ENCODE data around the gene CENPT.
"Not testable (repeated sequence)": the region's sequence is repeated elsewhere in the genome, so short reads cannot be mapped to it uniquely, and the experiment has no call there.

The CENPT gene

GRCh38 chr16:67846320-67847063, 1.0 kb downstream of the CENPT start, which contains the start of gene NUTF2:
Gene NUTF2 (plus strand): TSS chr16:67846933. CDS start chr16:67865131, 18,198 bp downstream.
- DNase-seq (ENCODE audit: low read depth in 2 of 2), result peak; percentile 84 to 90

- no peak for DNase-seq (ENCODE audit: low read depth in 2 of 2)
Observed at GRCh38 chr16:67846063-67846319, 1.5 kb downstream of the CENPT start.

DNA sequence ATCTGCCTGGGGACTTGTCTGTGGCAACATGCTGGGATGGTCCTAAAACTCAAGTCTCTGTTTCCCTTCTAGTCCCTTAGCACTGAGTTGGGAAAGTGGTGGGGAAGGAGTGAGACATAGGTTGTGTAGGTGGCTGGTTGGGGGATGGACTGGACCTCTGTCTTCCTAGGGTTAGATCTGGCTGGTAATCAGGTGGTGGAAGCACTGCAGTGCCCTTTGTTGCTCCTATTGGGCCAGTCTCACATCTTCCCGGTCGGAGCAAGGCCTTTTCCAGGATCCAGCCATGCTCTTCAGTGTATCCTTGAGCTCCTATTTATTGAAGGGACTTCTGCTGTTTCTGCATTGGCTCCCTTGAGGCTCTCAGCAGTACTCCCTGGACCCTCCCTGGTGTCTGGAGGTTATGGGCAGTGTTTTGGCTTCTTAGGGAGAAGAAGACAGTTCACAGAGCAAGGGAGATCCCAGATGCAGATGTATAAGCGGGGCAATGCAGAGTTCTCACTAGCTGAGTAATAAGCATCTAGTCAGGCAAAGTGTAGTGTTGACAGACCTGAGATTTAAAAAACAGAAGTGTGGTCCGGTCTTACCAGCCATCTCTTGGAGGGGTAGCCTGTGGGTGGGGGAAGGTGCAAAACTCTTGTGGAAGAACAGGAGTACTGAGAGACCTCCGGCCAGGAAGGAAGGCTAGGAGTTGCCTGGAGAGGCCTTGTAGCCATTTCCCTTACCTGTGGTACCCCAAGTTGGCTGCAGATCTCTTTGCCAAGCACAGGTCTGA, 2.0 kb downstream of the CENPT start:
- no peak for DNase-seq (ENCODE audit: low read depth in 2 of 2)

DNA sequence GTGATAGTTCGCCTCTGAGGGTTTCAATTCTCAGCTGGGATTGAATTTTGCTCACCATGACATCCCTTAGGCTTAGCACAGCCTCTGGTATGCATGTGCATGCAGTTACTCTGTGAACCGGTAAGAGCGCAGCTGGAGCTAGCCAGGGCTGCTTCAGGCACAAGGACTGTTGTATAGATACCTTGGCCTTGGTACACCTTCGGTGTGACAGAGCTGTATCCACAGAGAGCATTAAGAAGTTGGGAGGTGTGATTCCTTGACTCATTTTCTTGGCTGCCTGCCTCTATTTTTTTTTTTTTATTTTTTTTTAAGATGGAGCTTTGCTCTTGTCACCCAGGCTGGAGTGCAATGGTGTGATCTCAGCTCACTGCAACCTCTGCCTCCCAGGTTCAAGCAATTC, 3.0 kb downstream of the CENPT start:
- DNase-seq (ENCODE audit: low read depth in 2 of 2), result no peak

DNA sequence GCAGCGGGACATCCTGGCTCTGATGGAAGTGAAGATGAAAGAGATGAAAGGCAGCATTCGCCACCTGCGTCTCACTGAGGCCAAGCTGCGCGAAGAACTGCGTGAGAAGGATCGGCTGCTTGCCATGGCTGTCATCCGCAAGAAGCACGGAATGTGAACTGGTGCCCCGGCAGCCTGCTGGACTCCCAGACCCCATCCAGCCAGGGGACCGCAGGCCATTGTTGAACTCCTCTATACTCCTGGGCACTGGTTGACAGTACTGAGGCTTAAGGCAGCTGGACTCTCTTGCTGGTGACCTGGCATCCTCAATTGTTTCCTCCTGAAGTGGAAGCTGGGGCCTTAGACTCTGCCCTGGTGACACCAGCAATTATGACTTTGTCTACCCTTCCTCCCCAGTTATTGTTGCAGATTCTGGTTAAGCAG, 4.1 kb downstream of the CENPT start:
- no peak for DNase-seq (ENCODE audit: low read depth in 2 of 2)

DNA sequence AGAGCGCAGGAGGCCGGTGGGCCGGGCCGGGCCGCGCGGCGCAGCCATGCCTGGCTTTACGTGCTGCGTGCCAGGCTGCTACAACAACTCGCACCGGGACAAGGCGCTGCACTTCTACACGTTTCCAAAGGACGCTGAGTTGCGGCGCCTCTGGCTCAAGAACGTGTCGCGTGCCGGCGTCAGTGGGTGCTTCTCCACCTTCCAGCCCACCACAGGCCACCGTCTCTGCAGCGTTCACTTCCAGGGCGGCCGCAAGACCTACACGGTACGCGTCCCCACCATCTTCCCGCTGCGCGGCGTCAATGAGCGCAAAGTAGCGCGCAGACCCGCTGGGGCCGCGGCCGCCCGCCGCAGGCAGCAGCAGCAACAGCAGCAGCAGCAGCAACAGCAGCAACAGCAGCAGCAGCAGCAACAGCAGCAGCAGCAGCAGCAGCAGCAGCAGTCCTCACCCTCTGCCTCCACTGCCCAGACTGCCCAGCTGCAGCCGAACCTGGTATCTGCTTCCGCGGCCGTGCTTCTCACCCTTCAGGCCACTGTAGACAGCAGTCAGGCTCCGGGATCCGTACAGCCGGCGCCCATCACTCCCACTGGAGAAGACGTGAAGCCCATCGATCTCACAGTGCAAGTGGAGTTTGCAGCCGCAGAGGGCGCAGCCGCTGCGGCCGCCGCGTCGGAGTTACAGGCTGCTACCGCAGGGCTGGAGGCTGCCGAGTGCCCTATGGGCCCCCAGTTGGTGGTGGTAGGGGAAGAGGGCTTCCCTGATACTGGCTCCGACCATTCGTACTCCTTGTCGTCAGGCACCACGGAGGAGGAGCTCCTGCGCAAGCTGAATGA, 4.8 kb downstream of the CENPT start:
- peak; percentile 20 to 28 for DNase-seq (ENCODE audit: low read depth in 2 of 2)

DNA sequence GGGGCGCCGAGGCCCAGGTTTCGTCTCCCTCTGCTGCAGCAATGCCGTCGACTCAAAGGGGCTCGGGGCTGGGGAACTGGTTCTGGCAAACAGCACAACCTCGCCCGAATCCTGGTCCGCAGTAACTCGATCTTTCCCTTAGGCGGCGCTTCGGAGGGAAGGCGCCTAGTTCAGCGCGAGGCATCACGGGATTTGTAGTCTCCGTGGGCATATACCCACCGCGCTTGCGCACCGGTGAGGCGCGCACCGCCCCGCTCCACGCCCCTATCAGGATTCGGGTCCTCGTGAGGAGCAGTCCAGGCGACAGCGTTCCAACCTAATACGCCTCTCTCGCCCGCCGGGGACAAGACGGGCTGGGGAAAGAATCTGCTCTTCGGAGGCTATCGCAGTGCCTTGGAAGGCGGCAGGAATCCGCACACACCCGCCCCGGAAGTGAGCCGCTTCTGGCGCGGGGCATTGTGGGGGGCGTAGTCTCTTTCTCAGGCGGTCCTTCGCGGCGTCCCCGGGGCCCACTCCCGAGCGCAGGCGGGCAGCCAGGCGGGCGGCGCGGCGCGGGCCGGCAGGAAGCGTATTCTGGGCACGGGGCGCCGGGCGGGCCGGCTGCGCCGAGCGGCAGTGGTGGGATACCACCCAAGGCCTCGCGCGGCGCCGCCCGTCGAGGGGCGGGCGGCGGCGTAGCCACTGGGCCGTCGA, 5.5 kb downstream of the CENPT start, which contains the start of gene THAP11:
THAP11 (plus strand) TSS at position 505 of the 693 bp plus-strand sequence. CDS start 235 bp downstream, outside the sequence.
- DNase-seq (ENCODE audit: low read depth in 2 of 2), result peak; percentile 86 to 89

DNA sequence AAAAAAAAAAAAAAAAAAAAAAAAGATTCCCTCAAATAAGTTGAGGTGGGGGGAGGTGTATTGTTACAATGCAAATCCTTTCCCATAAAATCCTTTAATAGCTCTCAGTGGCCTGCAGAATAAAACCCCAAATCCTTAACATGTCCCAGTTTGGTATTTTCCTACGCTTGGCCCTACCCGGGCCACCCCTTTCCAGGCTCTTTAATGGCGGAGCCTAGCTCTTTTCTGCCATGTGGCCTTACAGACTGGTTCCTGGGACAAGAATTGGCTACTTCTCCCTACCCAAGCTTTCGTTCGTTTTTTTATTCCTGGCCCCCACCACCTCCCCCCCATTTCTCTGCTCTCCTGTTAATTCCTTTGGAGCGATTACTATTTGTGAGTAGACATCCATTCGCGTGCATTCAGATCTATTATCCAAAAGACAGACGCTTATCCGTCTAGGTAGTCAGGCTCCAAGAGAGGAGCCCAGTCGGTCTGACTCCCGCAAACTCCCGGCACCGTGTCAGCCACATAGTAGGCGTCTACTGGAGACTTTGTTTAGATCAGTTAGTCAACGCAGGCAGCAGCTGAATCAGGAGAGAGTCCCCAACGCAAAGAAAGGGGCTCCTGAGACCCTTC, 6.2 kb downstream of the CENPT start:
- no peak for DNase-seq (ENCODE audit: low read depth in 2 of 2)

GRCh38 chr16:67837811-67838210, 9.7 kb downstream of the CENPT start:
- DNase-seq (ENCODE audit: low read depth in 2 of 2), result no peak

DNA sequence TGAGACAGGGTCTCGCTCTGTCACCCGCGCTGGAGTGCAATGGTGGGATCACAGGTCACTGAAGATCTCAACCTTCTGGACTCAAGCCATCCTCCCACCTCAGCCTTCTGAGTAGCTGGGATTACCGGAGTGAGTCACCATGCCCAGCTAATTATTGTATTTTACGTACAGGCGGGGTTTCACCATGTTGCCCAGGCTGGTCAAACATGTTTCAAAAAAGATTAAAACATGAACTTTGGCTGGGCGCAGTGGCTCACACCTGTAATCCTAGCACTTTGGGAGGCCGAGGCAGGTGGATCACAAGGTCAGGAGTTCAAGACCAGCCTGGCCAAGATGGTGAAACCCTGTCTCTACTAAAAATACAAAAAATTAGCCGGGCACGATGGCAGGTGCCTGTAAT, 10.3 kb downstream of the CENPT start:
- DNase-seq (ENCODE audit: low read depth in 2 of 2), result not testable (repeated sequence)

DNA sequence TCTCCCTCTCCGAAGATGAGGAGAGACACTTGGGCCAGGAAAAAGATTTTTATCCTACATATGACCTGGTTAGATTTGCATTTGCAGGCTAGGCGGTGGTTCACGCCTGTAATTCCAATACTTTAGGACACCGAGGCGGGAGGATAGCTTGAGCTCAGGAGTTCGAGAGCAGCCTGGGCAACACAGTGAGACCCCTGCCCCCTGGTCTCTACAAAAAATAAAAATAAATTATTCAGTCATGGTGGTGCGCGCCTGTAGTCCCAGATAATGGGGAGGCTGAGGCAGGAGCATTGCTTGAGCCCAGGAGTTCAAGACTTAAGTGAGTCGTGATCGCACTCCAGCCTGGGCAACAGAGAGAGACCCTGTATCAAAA, 13.3 kb downstream of the CENPT start:
- no peak for DNase-seq (ENCODE audit: low read depth in 2 of 2)

GRCh38 chr16:67833415-67834241, 13.9 kb downstream of the CENPT start:
- DNase-seq (ENCODE audit: low read depth in 2 of 2), result peak; percentile 79 to 82

- DNase-seq (ENCODE audit: low read depth in 2 of 2), result no peak
Observed at GRCh38 chr16:67833030-67833414, 14.5 kb downstream of the CENPT start.

DNA sequence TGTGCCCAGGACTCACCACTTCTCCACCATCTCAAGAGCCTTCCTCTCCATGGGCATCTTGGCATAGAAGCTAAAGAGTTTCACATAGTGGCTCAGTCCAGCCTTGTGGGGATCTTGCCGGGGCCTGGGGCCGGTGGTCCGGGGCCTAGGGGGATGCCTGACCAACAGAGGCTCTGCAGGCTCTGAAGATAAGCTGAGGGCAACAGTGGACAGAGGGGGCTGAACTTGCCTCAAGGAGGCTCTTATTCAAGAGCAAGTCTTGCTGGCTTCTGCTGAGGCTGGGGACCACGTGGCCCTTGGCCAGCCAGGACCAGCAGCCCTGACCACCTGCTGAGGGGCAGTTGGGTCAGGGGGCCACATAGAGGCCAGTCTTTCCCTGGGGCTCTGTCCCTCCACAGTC, 18.8 kb downstream of the CENPT start:
- DNase-seq (ENCODE audit: low read depth in 2 of 2), result no peak

DNA sequence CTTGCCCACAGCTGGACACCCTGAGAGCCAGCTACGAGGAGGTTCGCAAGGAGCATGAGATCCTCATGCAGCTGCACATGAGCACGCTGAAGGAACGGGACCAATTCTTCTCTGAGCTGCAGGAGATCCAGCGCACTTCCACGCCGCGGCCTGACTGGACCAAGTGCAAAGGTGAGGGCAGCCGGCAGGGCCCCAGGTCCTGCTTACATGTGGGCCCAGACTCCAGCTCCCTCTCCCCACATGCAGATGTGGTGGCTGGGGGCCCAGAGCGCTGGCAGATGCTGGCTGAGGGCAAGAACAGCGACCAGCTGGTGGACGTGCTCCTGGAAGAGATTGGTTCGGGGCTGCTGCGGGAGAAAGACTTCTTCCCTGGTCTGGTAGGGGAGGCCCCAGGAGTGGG, 21.6 kb downstream of the CENPT start:
- DNase-seq (ENCODE audit: low read depth in 2 of 2), result no peak

DNA sequence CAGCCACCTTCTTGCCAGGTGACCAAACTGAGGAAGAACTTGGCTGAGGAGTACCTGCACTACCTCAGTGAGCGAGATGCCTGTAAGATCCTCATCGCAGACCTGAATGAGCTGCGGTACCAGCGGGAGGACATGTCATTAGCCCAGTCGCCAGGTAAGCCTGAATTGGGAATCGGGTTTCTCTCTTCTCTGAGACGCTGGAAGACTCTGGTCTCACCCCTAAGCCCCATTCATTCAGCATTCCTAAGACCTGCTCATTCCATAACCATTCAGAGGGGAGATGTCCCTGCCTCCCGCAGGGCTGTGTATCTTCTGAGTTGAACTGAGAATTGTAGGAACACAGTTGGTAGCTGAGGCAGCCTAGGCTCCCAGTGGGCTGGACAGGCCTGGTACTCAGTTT, 22.4 kb downstream of the CENPT start:
- DNase-seq (ENCODE audit: low read depth in 2 of 2), result no peak

DNA sequence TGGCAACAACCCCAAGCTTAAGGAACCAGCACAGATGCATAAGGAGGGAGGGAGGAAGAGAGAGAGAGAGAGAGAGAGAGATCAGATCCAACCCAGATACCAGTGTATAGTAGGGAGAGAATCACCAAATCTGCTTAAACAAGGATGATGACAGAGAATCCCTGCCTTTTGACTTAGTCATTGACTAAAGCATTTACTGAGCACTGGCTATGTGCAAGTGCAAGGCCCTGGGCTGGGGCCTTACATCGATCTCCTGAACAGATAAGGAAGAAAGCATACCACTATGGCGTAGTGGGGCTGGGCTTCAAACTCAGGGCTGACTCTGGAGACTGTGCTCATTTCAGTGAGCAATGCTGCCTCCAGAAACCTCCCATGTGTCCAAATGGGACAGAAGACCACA, 25.0 kb downstream of the CENPT start:
- DNase-seq (ENCODE audit: low read depth in 2 of 2), result no peak

GRCh38 chr16:67820608-67821259, 26.8 kb downstream of the CENPT start:
- DNase-seq (ENCODE audit: low read depth in 2 of 2), result no peak

DNA sequence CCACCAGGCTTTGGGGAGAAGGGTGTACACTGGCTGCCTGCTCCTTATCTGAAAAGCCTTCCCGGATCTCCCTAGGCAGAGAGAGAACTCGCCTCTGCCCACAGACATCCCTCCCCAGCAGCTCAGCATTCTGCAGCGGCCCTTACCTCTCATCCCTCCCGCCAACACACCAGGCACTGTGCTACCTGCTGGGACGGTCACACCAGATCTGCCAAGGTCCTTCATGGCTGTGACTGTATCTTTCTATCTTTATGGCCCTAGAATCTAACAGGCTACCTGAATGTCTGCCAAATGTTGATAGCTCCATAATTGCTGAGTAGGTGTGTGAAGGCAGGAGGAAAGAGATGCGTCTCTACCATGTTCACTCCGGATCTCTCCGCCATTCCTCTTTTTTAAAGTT, 32.9 kb downstream of the CENPT start:
- DNase-seq (ENCODE audit: low read depth in 2 of 2), result no peak

DNA sequence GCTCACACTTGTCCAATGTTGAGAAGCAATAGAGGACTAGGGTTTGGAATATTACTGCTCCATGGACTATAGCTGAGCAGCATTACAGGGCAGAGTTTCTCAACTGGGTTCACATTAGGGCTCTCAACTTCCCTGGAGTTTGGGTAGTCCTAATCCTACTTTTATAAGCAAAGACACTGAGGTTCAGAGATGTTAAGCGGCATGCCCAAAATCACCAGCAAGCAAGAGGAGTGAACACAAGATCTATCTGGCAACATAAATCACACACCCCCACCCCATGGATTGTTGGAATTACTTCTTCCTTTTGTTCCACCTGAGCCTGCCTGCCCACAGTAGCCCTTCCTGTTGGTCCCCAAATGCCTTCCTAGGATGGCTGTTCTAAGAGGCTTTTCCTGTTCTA, 35.6 kb downstream of the CENPT start:
- DNase-seq (ENCODE audit: low read depth in 2 of 2), result no peak
